ENCODE measurements around the gene MPP3.
"Not testable (repeated sequence)": the region's sequence is repeated elsewhere in the genome, so short reads cannot be mapped to it uniquely, and the experiment has no call there.

Gene MPP3

GRCh38 chr17:43832976-43833829 is at the start of gene MPP3:
Gene MPP3, minus strand, starts transcription at chr17:43833146. Its CDS starts 1,240 bp downstream, at chr17:43831906.
- DNase-seq: peak; percentile 10

DNA sequence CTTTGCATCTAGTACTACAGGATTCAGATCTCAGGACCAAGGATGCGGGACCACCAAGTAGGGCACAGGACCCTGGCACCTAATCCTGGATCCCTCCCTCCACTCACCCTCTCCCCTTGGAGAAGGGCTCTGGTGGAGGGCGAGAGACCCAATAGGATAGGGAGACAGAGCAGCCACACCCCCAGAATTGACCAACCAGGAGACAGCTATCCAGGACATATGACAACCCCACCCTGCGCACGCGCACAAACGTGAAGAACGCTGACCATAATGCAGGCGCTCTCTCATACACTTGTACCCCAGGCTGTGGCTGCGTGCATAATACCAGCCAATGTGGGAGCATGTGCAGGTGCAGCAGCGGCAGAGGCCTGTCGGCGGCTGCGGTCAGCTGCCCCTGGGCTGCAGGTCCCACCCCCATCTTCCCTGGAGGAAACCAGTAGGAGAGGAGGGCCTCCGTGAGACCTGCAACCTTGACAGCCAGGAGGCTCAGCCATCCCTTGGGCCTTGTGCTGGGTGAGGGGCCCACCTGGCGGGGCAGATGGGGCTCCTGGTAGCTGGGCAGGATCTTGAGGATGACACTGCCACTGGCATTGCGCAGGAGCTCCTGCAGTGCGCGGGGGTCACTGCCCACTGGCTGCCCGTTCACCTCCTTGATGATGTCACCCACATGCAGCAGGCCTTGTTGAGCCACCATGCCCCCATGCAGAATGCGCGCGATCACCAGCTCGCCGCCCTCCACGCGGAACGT is 49.0 kb upstream of the MPP3 start:
- DNase-seq: no peak

GRCh38 chr17:43881181-43881580 is 48.2 kb upstream of the MPP3 start:
- no peak for DNase-seq

GRCh38 chr17:43880420-43880991 is 47.6 kb upstream of the MPP3 start:
- DNase-seq: peak; percentile 41

DNA sequence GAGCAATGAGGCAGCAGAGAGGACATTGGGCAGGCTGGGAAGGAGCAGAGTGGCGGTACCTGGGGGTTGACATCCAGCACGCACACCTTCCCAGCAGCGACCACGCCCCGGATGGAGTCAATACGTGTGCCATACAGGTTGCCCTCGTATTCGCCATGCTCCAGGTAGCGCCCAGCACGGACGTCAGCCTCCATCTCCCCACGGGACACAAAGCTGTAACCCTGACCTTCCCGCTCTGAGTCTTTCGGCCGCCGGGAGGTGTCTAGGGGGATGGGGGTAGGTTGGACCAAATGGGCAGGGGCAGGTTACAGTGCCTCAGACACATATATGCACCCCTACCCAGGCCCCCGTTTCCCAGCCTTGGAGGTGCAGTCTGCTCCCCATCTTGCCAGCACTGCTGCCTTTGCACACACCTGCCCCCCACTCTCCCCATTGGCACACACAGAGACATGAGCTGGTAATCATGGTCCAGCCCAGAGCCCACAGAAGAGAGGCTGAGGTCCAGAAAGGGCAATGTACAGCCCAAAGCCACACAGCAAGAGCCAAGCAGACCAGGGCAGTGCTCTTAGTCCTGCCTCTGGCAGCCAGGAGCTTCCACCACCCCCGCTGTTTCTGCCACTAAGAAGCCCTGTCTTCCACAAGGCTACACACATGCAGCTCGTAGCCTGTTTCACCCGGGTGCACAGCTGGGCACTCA is 46.9 kb upstream of the MPP3 start:
- DNase-seq: no peak

DNA sequence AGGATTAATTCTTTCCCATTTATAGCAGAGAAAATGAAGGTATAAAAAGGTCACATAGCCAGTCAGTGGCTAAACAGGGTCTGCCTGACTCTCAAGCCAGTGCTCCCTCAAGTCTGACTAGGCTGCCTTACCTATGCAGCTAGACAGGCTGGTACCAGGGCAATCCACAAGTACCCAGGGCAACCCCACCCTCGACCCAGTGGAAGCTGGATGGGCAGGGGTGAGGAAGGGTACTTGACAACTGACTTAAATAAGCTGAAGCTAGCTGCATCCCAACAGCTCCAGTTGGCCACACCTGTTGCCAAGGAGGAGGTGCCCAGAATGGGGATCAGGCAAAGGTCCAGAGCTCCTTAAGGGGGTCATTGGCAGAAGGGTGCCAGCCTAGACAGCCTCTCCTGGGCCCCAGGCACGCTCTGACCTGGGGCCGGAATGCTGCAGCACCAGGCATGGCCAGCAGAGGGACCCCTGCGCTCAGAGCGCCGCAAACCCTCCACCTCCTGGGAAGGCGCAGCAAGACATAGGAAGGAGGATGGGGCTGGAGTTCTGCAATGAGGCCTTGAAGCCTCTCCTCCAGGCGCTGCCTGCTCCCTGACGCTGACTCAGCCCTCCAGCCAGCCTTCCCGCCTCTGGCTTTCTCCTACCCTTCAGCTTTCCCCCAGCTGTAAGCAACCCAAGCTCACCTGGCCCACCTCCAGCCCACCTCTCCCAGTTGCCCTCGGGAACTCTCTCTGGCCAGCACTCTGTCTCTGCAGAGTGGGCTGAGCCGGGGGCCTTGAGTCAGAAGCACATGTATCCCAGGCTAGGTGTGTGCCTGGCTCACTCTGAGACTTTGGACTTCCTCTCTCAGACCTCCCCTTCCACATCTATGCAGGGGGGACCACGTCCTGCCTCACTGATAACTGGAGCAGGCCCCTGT is 45.6 kb upstream of the MPP3 start:
- DNase-seq: peak; percentile 58

DNA sequence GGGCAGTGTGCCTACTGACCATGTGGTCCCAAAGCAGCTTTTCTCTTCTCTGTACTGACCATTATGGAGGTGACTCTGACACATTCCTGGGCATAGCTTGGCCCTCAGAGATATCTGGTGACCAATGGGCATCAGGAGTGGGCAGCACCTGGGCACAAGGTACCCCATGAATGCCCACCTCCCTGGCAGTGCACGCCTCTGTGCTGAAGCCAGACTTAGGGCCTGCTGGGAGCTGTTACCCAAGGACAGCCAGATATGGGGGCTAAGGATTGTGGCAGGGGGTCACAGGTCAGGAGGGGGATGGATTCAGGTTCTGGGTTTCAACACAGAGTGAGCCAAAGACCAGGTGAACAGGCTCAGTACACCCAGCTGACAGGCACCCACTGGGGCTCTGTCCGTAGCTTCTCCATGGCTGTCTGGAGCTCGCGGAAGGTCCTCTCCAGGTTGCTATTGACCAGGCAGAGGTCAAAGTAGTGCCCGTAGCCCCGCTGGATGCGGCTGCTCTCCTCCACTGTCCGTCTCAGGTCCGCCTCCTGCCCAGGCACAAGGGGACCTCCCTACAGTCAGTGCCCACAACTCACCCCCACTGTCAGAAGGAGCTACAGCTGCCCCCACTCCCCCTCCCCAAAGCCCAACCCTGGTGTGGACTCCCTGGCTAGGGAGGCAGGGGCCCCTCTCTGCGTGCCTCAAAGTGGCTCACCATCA is 44.7 kb upstream of the MPP3 start:
- no peak for DNase-seq

GRCh38 chr17:43877031-43877430 is 44.1 kb upstream of the MPP3 start:
- no peak for DNase-seq

DNA sequence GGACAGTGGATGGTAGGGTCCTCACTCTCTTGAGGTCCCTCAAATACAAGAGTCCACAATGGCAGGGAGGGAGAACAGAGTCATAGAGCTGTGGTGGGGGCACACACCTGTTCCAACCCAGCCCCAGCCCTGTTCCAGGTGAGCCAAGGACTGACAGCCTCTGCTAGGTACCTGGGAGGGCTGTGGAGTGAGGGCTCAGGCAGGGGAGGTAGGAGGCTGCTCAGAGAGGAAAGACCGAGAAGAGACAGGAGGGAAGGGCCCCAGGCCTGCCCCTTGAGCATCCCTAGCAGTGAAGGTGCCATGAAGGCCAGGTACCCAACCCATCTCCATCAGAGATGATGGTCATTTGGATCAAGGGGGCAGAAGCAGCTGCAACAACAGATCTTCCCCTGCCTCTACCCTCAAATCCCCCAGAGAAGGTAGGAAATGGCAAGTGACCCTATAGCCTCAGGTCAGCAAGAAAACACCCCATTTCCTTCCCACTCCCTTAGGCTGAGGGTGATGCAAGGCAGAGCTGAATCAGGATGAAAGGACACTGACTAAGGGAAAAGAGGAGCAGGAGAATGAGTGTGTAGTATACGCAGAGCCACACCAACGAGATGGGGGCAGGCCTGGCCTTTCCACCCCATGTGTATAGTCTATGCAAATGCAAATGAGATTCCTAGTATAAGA is 42.7 kb upstream of the MPP3 start:
- DNase-seq: no peak

- no peak for DNase-seq
Measured at GRCh38 chr17:43874293-43874692, 41.3 kb upstream of the MPP3 start.

- DNase-seq: no peak
Measured at GRCh38 chr17:43873815-43874214, 40.9 kb upstream of the MPP3 start.

DNA sequence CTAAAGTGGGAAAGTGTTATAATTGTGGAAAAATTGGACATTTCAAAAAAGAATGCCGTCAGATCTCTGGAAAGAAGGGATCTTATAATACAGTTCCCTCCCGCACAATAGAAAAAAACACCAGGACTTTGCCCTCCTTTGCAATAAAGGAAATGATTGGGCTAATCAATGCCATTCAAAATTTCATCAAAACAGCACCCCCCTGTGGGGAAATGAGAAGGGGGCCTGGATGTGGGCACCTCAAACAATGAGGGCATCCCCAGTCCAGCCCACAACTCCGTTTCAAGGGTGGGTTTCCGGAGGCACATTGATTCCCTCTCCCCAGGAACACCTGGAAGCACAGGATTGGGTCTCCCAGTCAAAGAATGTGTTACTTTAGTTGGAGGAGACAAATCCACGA is 40.1 kb upstream of the MPP3 start:
- no peak for DNase-seq

DNA sequence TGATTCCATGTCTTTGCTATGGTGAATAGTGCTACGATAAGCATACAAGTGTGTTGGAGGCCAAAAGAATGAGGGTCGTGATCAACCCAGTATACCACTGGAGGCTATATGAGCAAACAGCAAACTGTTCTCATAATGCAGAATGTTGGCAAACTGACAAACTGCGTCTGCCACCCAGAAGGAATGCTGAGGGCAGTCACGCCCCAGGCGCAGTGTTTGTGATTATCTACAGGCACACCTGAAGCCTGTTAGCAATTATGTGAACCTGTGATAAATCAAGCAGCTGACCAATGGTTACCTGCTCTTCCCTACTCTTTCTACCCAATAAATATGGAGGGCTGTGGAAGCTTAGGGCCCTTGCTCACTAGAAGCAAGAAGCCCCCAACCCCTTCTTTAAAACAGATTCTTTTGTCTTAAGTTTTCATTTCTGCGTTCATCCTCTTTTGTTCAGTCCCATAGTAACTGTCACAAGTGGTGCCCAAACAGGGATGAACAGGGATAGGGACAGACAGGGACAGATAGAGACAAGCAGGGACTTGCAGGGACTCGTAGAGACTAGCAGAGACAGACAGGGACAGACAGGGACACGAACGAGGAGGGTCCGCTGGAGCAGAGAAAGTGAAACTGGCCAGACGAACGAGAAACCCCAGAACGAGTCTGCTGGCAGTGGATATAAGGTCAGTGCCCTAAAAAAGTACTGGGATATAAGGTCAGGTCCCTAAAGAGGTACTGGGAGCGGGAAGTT is 39.2 kb upstream of the MPP3 start:
- DNase-seq: no peak

- not testable (repeated sequence) for DNase-seq
Measured at GRCh38 chr17:43869031-43869430, 36.1 kb upstream of the MPP3 start.

- DNase-seq: no peak
Measured at GRCh38 chr17:43868226-43868994, 35.5 kb upstream of the MPP3 start.

- no peak for DNase-seq
Measured at GRCh38 chr17:43864161-43864984, 31.4 kb upstream of the MPP3 start.

GRCh38 chr17:43861960-43862359 is 29.0 kb upstream of the MPP3 start:
- no peak for DNase-seq

GRCh38 chr17:43860927-43861622 is 28.1 kb upstream of the MPP3 start:
- no peak for DNase-seq
